Fibroblast of lung (primary cell): ENCODE results near the gene EML2.

Experiments used
- CTCF ChIP-seq, 2 donors: IDR thresholded peaks in 1 of 2; conservative IDR thresholded peaks in 1 of 2; 1 replicate in 1 of 2; 2 replicates in 1 of 2; pipeline ENCODE4 v1.5.1; 2011 to 2012; ENCODE audit warnings: low read length in 2 of 2, control low read depth in 1 of 2, inconsistent platforms in 1 of 2, low read depth in 1 of 2, mild to moderate bottlenecking in 1 of 2
- EZH2 ChIP-seq: IDR thresholded peaks from 2 replicates; pipeline ENCODE4 v1.5.1; 2012; ENCODE audit warnings: low read length, control low read depth, mild to moderate bottlenecking; ENCODE audit errors: missing control alignments

GRCh38 chr19:45657520-45658167 is 18.4 kb upstream of the EML2 start:
- no peak for TF ChIP-seq CTCF (conservative IDR thresholded peaks at IDR 0.05 in 1 of 2, IDR thresholded peaks at IDR 0.05 in 1 of 2; ENCODE audit: low read depth in 1 of 2, low read length in 2 of 2)
- no peak for TF ChIP-seq EZH2
